ENCODE data around the gene LAG3.

- TF ChIP-seq POLR2A (IDR thresholded peaks at IDR 0.05), result no peak
- TF ChIP-seq, protein P1, sequence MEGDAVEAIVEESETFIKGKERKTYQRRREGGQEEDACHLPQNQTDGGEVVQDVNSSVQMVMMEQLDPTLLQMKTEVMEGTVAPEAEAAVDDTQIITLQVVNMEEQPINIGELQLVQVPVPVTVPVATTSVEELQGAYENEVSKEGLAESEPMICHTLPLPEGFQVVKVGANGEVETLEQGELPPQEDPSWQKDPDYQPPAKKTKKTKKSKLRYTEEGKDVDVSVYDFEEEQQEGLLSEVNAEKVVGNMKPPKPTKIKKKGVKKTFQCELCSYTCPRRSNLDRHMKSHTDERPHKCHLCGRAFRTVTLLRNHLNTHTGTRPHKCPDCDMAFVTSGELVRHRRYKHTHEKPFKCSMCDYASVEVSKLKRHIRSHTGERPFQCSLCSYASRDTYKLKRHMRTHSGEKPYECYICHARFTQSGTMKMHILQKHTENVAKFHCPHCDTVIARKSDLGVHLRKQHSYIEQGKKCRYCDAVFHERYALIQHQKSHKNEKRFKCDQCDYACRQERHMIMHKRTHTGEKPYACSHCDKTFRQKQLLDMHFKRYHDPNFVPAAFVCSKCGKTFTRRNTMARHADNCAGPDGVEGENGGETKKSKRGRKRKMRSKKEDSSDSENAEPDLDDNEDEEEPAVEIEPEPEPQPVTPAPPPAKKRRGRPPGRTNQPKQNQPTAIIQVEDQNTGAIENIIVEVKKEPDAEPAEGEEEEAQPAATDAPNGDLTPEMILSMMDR (IDR thresholded peaks at IDR 0.05), result no peak
These were observed 44.8 kb downstream of the LAG3 start for GRCh38 chr12:6817098-6817497.
